NT2/D1 (cell line): ENCODE data around the gene NTRK3.

ENCODE experiments used
- DNase-seq: peaks from one replicate; pipeline ENCODE4 v3.0.0-alpha.2; 2011; ENCODE audit warnings: low read depth, low spot score
- H3K27me3 ChIP-seq: 2 replicates; pipeline ENCODE4 v1.6.0; 2011; ENCODE audit warnings: mild to moderate bottlenecking; ENCODE audit not compliant: insufficient read length, insufficient read depth
- H3K36me3 ChIP-seq: 2 replicates; pipeline ENCODE4 v1.6.1; 2011; ENCODE audit warnings: mild to moderate bottlenecking, low read length, mixed read lengths; ENCODE audit not compliant: insufficient read depth, insufficient read length
- H3K4me1 ChIP-seq: 2 replicates; pipeline ENCODE4 v1.5.1; 2011; ENCODE audit not compliant: insufficient read depth, insufficient read length
- H3K4me3 ChIP-seq: 2 replicates; pipeline ENCODE4 v1.5.1; 2011; ENCODE audit warnings: low read depth; ENCODE audit not compliant: insufficient read length
- H3K9ac ChIP-seq: 2 replicates; pipeline ENCODE4 v1.6.0; 2011; ENCODE audit warnings: low read depth; ENCODE audit not compliant: insufficient read length
- H3K9me3 ChIP-seq: 2 replicates; pipeline ENCODE4 v1.5.1; 2011; ENCODE audit warnings: mild to moderate bottlenecking, low read length; ENCODE audit not compliant: insufficient read depth
- SUZ12 ChIP-seq: IDR thresholded peaks from 2 replicates; pipeline ENCODE4 v1.6.1; 2011; ENCODE audit not compliant: insufficient read length, insufficient read depth; ENCODE audit errors: extremely low read depth
- YY1 ChIP-seq: IDR thresholded peaks from 2 replicates; pipeline ENCODE4 v1.6.1; 2011; ENCODE audit not compliant: insufficient read length, insufficient read depth
- ZNF274 ChIP-seq: IDR thresholded peaks from 2 replicates; pipeline ENCODE4 v1.6.1; 2011; ENCODE audit warnings: mild to moderate bottlenecking, low read depth, low read length

NTRK3 gene

GRCh38 chr15:88057836-88058235 is 198.7 kb downstream of the NTRK3 start:
- no peaks in the 10 kb centered on the region for H3K4me1 ChIP-seq
- H3K9me3 ChIP-seq, result no peaks in the 10 kb centered on the region
- H3K9ac ChIP-seq, result no peak overlapping the region
- no peaks in the 10 kb centered on the region for H3K36me3 ChIP-seq
- no peak overlapping the region for H3K4me3 ChIP-seq
- DNase-seq, result no peak
- TF ChIP-seq SUZ12 (no peak), ZNF274 (no peak), YY1 (no peak)
- no peaks in the 10 kb centered on the region for H3K27me3 ChIP-seq

DNA sequence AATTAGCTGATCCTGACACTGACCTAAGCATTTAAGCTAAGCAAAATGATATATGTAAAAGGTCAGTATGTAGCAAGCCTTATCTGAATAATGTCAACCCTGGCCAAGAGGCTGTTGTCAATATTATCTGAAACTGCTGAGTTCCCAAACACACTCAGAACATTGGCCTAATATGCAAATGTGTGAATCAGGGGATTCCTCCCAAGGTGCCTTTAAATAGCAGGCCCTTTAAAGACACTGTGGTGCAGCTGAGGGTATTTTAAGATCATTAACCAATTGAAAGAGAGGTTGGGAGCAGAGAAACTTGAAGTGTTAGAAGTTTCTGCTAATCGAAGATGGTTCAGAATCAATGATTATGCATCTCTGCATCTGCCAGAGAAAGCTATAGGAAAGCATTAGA is 207.0 kb downstream of the NTRK3 start:
- no peaks in the 10 kb centered on the region for H3K27me3 ChIP-seq

GRCh38 chr15:88048755-88049154 is 207.8 kb downstream of the NTRK3 start:
- H3K9me3 ChIP-seq, result no peaks in the 10 kb centered on the region
- H3K27me3 ChIP-seq, result no peaks in the 10 kb centered on the region
- H3K36me3 ChIP-seq, result no peaks in the 10 kb centered on the region
- no peaks in the 10 kb centered on the region for H3K4me1 ChIP-seq
- no peak overlapping the region for H3K9ac ChIP-seq
- TF ChIP-seq SUZ12 (no peak), ZNF274 (no peak), YY1 (no peak)
- no peak overlapping the region for H3K4me3 ChIP-seq
- no peak for DNase-seq

More for the DNA sequence above, 207.0 kb downstream of the NTRK3 start:
- no peak overlapping the region for H3K9ac ChIP-seq
- no peak for TF ChIP-seq YY1
- no peak for TF ChIP-seq SUZ12
- no peak for TF ChIP-seq ZNF274
- no peaks in the 10 kb centered on the region for H3K9me3 ChIP-seq
- H3K4me1 ChIP-seq, result no peaks in the 10 kb centered on the region
- no peak overlapping the region for H3K4me3 ChIP-seq
- no peak for DNase-seq
- H3K36me3 ChIP-seq, result no peaks in the 10 kb centered on the region

DNA sequence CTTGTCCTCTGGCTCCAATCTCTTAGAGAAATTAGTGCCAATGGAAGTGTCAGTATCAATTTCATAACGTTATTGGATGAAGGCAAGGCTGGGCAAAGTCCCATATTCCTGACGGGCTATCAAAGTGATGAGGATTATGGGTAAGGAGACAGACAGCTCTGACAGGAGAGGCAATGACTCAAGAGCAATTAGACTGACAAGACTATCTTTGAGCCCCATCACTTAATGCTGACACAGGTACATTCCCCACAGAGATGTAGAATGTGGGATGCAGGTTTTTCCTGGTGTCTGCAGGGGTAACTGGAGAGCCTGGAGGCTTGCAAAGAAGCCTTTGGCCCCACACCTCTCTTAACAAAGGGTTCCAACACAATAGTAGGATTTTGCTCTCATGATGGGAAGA is 208.3 kb downstream of the NTRK3 start:
- Histone ChIP-seq H3K27me3 (no peaks in the 10 kb centered on the region), H3K9me3 (no peaks in the 10 kb centered on the region), H3K9ac (no peak overlapping the region), H3K4me1 (no peaks in the 10 kb centered on the region), H3K36me3 (no peaks in the 10 kb centered on the region), H3K4me3 (no peak overlapping the region)
- TF ChIP-seq SUZ12, result no peak
- TF ChIP-seq ZNF274, result no peak
- TF ChIP-seq YY1, result no peak
- no peak for DNase-seq

- DNase-seq, result no peak
- Histone ChIP-seq H3K9me3 (0 out of 2 replicates have a peak, but pooled peaks cover 4% of the 10 kb centered on the region), H3K9ac (no peak overlapping the region), H3K4me3 (no peak overlapping the region), H3K4me1 (no peaks in the 10 kb centered on the region), H3K36me3 (no peaks in the 10 kb centered on the region), H3K27me3 (no peaks in the 10 kb centered on the region)
- TF ChIP-seq YY1, result no peak
- no peak for TF ChIP-seq SUZ12
- no peak for TF ChIP-seq ZNF274
Observed at GRCh38 chr15:88046576-88047129, 209.9 kb downstream of the NTRK3 start.

- Histone ChIP-seq H3K9ac (no peak overlapping the region), H3K27me3 (no peaks in the 10 kb centered on the region), H3K4me3 (no peak overlapping the region), H3K36me3 (no peaks in the 10 kb centered on the region), H3K4me1 (no peaks in the 10 kb centered on the region), H3K9me3 (0 out of 2 replicates have a peak, but pooled peaks cover 5% of the 10 kb centered on the region)
- no peak for DNase-seq
- TF ChIP-seq YY1, result no peak
- TF ChIP-seq ZNF274, result no peak
- TF ChIP-seq SUZ12, result no peak
Observed at GRCh38 chr15:88043396-88043795, 213.1 kb downstream of the NTRK3 start.

GRCh38 chr15:88042047-88042446 is 214.5 kb downstream of the NTRK3 start:
- Histone ChIP-seq H3K27me3 (no peaks in the 10 kb centered on the region), H3K36me3 (no peaks in the 10 kb centered on the region), H3K9ac (no peak overlapping the region), H3K4me3 (no peak overlapping the region), H3K4me1 (no peaks in the 10 kb centered on the region), H3K9me3 (0 out of 2 replicates have a peak, but pooled peaks cover 5% of the 10 kb centered on the region)
- no peak for DNase-seq
- TF ChIP-seq SUZ12, result no peak
- no peak for TF ChIP-seq ZNF274

DNA sequence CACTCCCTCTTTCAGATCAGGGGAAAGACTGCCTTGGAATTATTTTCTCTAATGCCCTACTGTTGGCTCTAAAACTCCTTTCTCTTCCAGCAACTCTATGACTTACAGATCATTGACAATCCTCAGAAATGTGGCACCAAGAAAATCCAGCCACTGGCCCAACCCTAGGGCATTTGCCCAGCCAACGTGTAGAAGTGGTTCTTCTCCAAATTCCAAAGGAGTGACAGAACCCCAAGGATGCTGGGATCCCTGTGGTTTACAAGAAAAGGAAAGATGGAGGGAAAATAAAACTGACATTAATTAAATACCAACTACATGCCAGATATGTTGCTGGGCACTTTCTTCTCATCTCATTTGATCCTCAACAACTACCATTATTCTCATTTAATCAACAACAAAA is 216.0 kb downstream of the NTRK3 start:
- TF ChIP-seq ZNF274, result no peak
- TF ChIP-seq YY1, result no peak
- TF ChIP-seq SUZ12, result no peak
- Histone ChIP-seq H3K9me3 (0 out of 2 replicates have a peak, but pooled peaks cover 5% of the 10 kb centered on the region), H3K27me3 (no peaks in the 10 kb centered on the region), H3K4me3 (no peak overlapping the region), H3K4me1 (peaks cover 5% of the 10 kb centered on the region), H3K9ac (no peak overlapping the region), H3K36me3 (no peaks in the 10 kb centered on the region)
- DNase-seq, result no peak
